Measurements from ENCODE around the gene PTEN.

PTEN gene

DNA sequence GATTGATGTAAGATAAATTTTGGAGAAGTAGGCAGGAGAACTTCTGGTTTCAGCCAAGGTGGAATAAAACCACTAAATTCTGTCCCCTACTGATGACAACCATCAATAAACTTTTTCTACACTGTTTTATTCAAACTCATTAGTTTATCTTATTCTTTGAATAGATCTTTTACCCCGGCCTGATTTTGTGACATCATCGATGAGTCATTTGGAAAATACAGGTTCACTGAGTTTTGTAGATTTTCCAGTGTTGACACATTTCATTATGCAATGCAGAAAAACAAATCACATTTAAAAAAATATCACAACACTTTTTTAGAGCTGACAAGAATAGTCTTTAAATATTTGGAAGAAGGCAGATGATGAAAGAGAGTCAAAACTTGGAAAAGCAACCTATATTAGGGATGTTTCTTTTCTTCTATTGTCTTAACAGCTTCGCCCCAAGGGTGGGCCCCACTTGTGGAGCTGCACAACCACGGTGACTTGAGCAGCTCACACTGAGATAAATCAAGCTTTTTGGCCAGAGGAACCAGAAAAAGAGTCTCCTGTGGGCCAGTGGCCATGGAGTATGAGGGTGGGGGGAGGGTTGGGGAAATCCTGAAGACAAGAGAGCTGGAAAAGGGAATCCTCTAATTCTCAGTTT is 112.8 kb downstream of the PTEN start:
- DNase-seq (ENCODE audit: low read depth): peak; percentile 62

DNA sequence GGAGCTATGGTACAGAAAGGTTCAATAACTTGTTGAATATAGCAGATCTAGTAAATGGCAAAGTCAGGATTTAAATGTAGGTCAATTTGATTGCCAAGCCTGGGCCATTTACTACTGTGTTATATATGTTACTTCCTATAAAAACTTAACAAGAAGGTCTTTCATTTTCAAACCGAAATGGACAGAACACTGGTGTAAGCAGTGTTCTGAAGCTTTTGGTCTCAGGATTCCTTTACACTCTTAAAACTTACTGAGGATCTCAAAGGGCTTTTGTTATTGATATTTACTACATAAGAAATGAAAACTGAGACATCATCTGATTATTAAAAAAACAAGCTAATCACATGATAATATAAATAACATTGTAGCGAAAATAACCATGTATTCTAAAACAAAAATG is 114.7 kb downstream of the PTEN start:
- no peak for DNase-seq (ENCODE audit: low read depth)

DNA sequence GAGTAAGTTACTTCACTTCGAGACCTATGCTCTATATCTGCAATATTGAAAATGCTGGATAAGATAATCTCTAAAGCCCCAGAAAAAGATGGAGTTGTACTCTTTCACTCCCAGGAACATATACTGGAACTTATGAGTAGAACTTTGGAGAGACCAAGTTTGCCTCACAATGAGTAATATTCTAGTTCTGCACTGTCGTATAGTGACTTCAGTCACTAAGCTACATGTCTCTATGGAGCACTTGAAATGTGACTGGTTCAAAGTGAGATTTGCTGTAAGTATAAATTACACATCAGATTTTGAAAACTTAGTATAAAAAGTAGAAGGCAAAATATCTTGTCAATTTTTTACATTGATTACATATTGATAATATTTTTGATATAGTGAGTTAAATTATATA is 116.4 kb downstream of the PTEN start:
- DNase-seq (ENCODE audit: low read depth): no peak

DNA sequence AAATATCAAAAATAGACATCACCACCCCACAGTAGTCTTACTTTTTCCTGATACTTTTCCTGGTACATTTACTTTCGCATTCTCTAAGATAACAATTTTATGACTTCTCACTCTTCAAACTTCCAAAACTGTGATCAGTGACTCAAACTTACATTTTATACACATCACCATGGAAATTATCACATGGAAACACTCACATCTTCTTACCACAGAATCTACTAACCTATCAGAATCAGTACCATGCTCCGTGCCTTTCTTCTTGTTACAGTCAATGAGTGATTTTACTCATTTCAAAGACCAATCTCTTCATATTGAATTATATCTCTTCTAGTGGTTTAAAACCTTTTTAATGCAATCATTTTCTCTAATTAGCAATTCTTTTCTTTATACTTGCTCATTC is 120.3 kb downstream of the PTEN start:
- DNase-seq (ENCODE audit: low read depth): no peak

DNA sequence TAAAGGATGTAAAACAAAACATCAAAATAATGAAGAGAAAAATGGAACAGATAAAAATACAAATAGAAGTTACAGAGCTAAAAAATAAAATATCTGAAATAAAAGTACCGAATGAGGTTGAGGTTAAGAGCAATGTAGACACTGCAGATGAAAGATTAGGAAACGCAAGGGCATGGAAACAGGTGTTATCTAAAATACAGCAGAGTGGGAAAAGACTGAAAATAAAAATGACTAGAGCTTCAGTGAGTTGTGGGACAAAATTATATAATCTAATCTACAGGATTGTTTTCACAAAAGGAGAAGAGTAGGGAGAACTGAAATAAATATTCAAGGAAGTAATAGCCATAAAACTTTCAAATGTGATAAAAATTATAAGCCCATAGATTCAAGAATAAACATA is 123.8 kb downstream of the PTEN start:
- DNase-seq (ENCODE audit: low read depth): no peak

DNA sequence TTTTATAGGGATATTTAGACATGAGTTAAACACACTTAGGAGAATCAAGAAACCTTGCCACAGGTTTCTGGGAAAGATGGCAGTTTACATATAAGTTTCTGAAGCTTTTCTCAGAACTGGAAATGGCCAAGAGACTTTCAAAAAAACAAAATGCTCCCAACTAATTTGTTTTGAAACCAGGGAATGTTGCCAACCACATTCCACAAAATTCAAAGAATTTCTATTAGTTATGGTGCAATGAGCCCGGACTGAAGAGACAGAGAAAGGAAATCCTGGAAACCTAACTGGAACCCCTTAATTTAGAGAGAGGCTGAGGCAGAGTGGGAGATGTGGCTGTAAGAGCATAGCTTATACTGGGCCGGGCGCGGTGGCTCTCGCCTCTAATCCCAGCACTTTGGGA is 128.5 kb downstream of the PTEN start:
- DNase-seq (ENCODE audit: low read depth): no peak

DNA sequence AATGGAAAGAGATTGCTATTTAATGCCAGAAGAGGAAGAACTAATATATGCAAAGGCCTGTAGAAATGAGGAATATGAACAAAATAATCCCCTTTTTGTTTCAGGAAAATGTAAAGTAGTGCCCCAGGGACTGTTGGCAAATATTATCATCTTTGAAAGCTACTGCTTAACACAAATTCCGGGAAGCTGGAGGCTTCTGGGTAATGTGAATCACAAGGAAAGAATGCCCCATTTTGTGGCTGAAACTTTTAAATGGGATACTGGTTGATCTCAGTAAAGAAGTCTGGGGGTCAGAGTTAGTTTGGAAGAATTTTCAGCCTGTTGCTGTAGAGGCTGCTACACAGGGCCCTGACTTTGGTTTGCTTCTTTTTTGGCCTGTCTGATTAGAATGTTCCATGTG is 141.0 kb downstream of the PTEN start:
- DNase-seq (ENCODE audit: low read depth): peak; percentile 48

DNA sequence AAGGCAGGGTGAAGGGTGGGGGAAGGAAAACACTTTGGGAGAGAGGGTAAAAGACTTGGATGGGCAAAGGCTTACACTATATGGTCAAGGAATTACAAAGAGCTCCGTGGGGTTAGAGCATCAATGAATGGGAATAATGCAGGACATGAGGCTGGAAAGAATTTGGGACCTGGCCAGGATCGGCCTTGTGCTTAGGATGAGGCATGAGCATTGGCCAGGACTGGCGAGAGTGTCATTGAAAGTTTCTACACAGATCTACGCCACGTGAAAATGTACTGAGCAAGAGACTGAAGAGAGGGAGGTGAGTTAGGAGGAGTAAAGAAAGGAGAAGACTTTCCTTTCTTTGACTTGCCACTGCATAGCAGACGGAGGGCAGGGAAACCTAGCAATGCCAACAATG is 142.8 kb downstream of the PTEN start:
- no peak for DNase-seq (ENCODE audit: low read depth)

DNA sequence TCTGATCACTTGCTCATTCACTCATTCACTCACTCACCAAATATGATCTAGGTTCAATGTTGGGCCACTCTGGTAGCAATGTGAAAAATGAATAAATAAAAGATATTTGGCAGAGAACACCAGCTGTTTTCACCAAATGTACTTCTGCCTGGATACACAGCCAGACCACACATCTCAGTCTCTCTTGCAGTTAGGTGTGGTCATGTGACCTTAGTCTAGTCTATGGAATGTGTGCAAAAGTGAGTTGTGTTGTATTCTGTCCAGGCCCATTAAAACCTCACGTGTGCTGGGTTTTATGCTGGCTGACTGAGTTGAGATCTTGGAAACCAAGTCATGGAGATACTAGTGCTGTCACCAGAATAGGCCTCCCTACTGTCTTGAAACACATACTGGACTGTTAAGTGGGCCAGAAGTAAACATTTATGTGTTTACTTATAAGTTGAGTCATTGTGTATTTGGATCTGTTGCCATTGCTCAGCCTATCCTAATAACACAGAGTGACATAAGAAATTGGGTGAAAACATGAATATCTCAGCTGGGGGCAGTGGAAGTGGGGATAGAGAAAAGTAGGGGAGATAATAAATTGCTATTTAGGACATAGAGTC is 145.5 kb downstream of the PTEN start:
- peak; percentile 26 for DNase-seq (ENCODE audit: low read depth)

DNA sequence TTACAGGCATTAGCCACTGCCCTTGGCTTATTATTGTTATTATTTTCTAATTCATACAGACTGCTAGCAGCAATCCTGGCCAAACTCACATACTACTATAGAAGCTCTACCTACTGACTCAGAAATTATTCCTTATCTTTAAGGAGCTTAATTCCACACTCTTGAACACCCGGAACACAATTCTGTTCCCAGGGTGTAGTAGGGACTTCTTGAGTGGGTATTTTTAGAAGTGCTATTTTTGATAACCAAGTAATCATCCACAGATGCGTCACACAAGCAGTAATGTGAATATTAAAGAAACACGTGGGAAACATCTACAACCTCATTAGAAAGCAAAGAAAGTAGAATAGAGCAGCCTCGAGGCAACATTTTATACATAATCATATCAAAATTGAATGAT is 149.2 kb downstream of the PTEN start:
- DNase-seq (ENCODE audit: low read depth): no peak

DNA sequence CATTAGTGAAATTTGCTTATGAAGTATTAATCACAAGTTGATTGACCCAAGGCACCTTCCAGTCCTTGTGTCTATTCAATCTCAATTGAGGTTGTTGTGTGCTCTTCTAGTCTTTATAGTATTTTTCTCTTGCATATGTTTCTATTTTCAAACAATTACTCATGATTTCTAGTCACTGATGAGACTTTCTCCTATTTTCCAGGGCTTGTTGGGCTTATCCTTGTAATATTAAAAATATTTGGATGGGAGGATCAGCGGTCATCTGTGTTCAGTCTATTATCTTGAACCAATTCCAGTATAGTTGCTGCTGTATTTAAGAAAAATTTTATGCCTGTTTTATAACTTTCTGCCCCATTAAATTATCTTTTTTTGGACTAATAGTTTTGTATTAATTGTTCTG is 154.4 kb downstream of the PTEN start:
- DNase-seq (ENCODE audit: low read depth): no peak

DNA sequence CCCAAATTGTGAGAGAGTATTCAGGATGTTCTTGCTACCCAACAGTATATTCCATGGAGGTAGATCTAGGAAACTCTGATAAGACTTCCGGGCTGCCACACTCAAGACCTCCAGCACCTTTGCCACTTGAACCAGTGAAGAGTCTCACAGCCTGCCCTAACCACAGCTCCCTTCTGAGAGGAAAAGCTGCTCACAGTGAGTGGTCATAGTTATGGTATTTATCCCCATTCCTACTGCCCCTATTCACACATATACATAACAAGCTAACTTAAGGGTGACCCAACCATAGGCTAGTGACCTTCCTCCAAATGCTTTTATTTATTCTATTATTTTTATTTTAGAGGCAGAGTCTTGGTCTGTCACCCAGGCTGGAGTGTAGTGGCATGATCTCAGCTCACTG is 156.3 kb downstream of the PTEN start:
- no peak for DNase-seq (ENCODE audit: low read depth)

All from iris pigment epithelial cell (primary cell).